ENCODE measurements around the gene FTO. TPM values are rescaled to one million over a fixed set of nuclear protein-coding genes. Genes with fewer than 3 reads are reported as not detected.

Gene FTO
- total RNA-seq, 2 donors from 2014 or later: 47.5 to 50.4 TPM

- H3K9me3 ChIP-seq: no peaks in the 10 kb centered on the region
- DNase-seq (no peak), ATAC-seq (no peak)
- 88 to 91% methylated on average over 8 of the region's 8 CpGs for WGBS, 2 donors
- no peak overlapping the region for H3K4me3 ChIP-seq
- TF ChIP-seq CTCF (IDR thresholded peaks at IDR 0.05): no peak
- TF ChIP-seq POLR2A (IDR thresholded peaks at IDR 0.05): no peak
- no peak overlapping the region for H3K27ac ChIP-seq
- no peaks in the 10 kb centered on the region for H3K36me3 ChIP-seq (replicated peaks in 1 of 2; ENCODE audit: insufficient read depth in 1 of 2, low read depth in 2 of 2)
- intact Hi-C loops (cut with DNase I): no loop called here
- H3K4me1 ChIP-seq: no peaks in the 10 kb centered on the region
- H3K27me3 ChIP-seq: no peaks in the 10 kb centered on the region
Measured at GRCh38 chr16:53924331-53925106, 220.6 kb downstream of the FTO start.

- intact Hi-C loops (cut with DNase I): no loop called here
- H3K27ac ChIP-seq: no peak overlapping the region
- no peak for TF ChIP-seq CTCF (IDR thresholded peaks at IDR 0.05)
- no peak for TF ChIP-seq POLR2A (IDR thresholded peaks at IDR 0.05)
- no peaks in the 10 kb centered on the region for H3K4me1 ChIP-seq
- ATAC-seq: no peak
- WGBS, 2 donors: 91 to 96% methylated on average over 1 of the region's 1 CpG
- H3K27me3 ChIP-seq: no peaks in the 10 kb centered on the region
- no peaks in the 10 kb centered on the region for H3K9me3 ChIP-seq
- DNase-seq: no peak
- H3K4me3 ChIP-seq: no peak overlapping the region
- no peaks in the 10 kb centered on the region for H3K36me3 ChIP-seq (replicated peaks in 1 of 2; ENCODE audit: insufficient read depth in 1 of 2, low read depth in 2 of 2)
Measured at GRCh38 chr16:53925107-53925410, 221.1 kb downstream of the FTO start.

GRCh38 chr16:53925526-53925925 is 221.6 kb downstream of the FTO start:
- intact Hi-C loops (cut with DNase I): no loop called here
- no peaks in the 10 kb centered on the region for H3K4me1 ChIP-seq
- no peak for TF ChIP-seq POLR2A (IDR thresholded peaks at IDR 0.05)
- TF ChIP-seq CTCF (IDR thresholded peaks at IDR 0.05): no peak
- no peaks in the 10 kb centered on the region for H3K9me3 ChIP-seq
- no peak for ATAC-seq
- H3K27me3 ChIP-seq: no peaks in the 10 kb centered on the region
- no peak for DNase-seq
- WGBS, 2 donors: 76 to 88% methylated on average over 3 of the region's 3 CpGs
- no peak overlapping the region for H3K27ac ChIP-seq
- no peak overlapping the region for H3K4me3 ChIP-seq
- no peaks in the 10 kb centered on the region for H3K36me3 ChIP-seq (replicated peaks in 1 of 2; ENCODE audit: insufficient read depth in 1 of 2, low read depth in 2 of 2)

- intact Hi-C loops (cut with DNase I): no loop called here
- Histone ChIP-seq H3K27me3 (no peaks in the 10 kb centered on the region), H3K4me1 (no peaks in the 10 kb centered on the region), H3K36me3 (replicated peaks in 1 of 2; ENCODE audit: insufficient read depth in 1 of 2, low read depth in 2 of 2) (no peaks in the 10 kb centered on the region), H3K9me3 (no peaks in the 10 kb centered on the region), H3K4me3 (no peak overlapping the region), H3K27ac (no peak overlapping the region)
- WGBS, 2 donors: 97% methylated on average over 4 of the region's 4 CpGs
- ATAC-seq (no peak), DNase-seq (no peak)
- TF ChIP-seq POLR2A (IDR thresholded peaks at IDR 0.05) (no peak), CTCF (IDR thresholded peaks at IDR 0.05) (no peak)
Measured at GRCh38 chr16:53926209-53926608, 222.3 kb downstream of the FTO start.

GRCh38 chr16:53932975-53933374 is 229.0 kb downstream of the FTO start:
- WGBS, 2 donors: 35 to 39% methylated on average over 2 of the region's 2 CpGs
- intact Hi-C loops (cut with DNase I): no loop called here
- Histone ChIP-seq H3K27me3 (no peaks in the 10 kb centered on the region), H3K4me3 (no peak overlapping the region), H3K4me1 (no peaks in the 10 kb centered on the region), H3K9me3 (no peaks in the 10 kb centered on the region), H3K36me3 (replicated peaks in 1 of 2; ENCODE audit: insufficient read depth in 1 of 2, low read depth in 2 of 2) (no peaks in the 10 kb centered on the region), H3K27ac (no peak overlapping the region)
- ATAC-seq: no peak
- no peak for TF ChIP-seq CTCF (IDR thresholded peaks at IDR 0.05)
- no peak for TF ChIP-seq POLR2A (IDR thresholded peaks at IDR 0.05)
- no peak for DNase-seq
